Measurements from ENCODE around the gene MED7.

Gene MED7

GRCh38 chr5:157162919-157163510 is 20.4 kb upstream of the MED7 start:
- Histone ChIP-seq H3K4me3 (ENCODE audit: insufficient read length, low read depth) (no peak overlapping the region), H3K9ac (ENCODE audit: insufficient read length, low read depth) (no peak overlapping the region), H3K27me3 (ENCODE audit: insufficient read depth, insufficient read length) (no peaks in the 10 kb centered on the region), H3K36me3 (ENCODE audit: insufficient read depth, insufficient read length, low read length) (no peaks in the 10 kb centered on the region), H3K9me3 (ENCODE audit: insufficient read depth, low read length) (no peaks in the 10 kb centered on the region), H3K4me1 (ENCODE audit: insufficient read depth, insufficient read length) (no peaks in the 10 kb centered on the region)
- TF ChIP-seq ZNF274 (IDR thresholded peaks at IDR 0.05; ENCODE audit: low read depth, low read length) (no peak), SUZ12 (IDR thresholded peaks at IDR 0.05; ENCODE audit: extremely low read depth, insufficient read depth, insufficient read length) (no peak), YY1 (IDR thresholded peaks at IDR 0.05; ENCODE audit: insufficient read depth, insufficient read length) (no peak)
- no peak for DNase-seq (ENCODE audit: low read depth, low spot score)

- no peaks in the 10 kb centered on the region for H3K36me3 ChIP-seq (ENCODE audit: insufficient read depth, insufficient read length, low read length)
- TF ChIP-seq ZNF274 (IDR thresholded peaks at IDR 0.05; ENCODE audit: low read depth, low read length) (no peak), YY1 (IDR thresholded peaks at IDR 0.05; ENCODE audit: insufficient read depth, insufficient read length) (no peak), SUZ12 (IDR thresholded peaks at IDR 0.05; ENCODE audit: extremely low read depth, insufficient read depth, insufficient read length) (no peak)
- H3K9ac ChIP-seq (ENCODE audit: insufficient read length, low read depth): no peak overlapping the region
- no peak for DNase-seq (ENCODE audit: low read depth, low spot score)
- H3K4me1 ChIP-seq (ENCODE audit: insufficient read depth, insufficient read length): no peaks in the 10 kb centered on the region
- no peaks in the 10 kb centered on the region for H3K9me3 ChIP-seq (ENCODE audit: insufficient read depth, low read length)
- no peak overlapping the region for H3K4me3 ChIP-seq (ENCODE audit: insufficient read length, low read depth)
- H3K27me3 ChIP-seq (ENCODE audit: insufficient read depth, insufficient read length): no peaks in the 10 kb centered on the region
Observed at GRCh38 chr5:157161996-157162395, 19.3 kb upstream of the MED7 start.

- Histone ChIP-seq H3K27me3 (ENCODE audit: insufficient read depth, insufficient read length) (no peaks in the 10 kb centered on the region), H3K9me3 (ENCODE audit: insufficient read depth, low read length) (no peaks in the 10 kb centered on the region), H3K4me3 (ENCODE audit: insufficient read length, low read depth) (no peak overlapping the region), H3K36me3 (ENCODE audit: insufficient read depth, insufficient read length, low read length) (no peaks in the 10 kb centered on the region), H3K4me1 (ENCODE audit: insufficient read depth, insufficient read length) (no peaks in the 10 kb centered on the region), H3K9ac (ENCODE audit: insufficient read length, low read depth) (no peak overlapping the region)
- TF ChIP-seq SUZ12 (IDR thresholded peaks at IDR 0.05; ENCODE audit: extremely low read depth, insufficient read depth, insufficient read length) (no peak), YY1 (IDR thresholded peaks at IDR 0.05; ENCODE audit: insufficient read depth, insufficient read length) (no peak), ZNF274 (IDR thresholded peaks at IDR 0.05; ENCODE audit: low read depth, low read length) (no peak)
- DNase-seq (ENCODE audit: low read depth, low spot score): no peak
Observed at GRCh38 chr5:157160001-157160400, 17.3 kb upstream of the MED7 start.

- Histone ChIP-seq H3K9ac (ENCODE audit: insufficient read length, low read depth) (no peak overlapping the region), H3K4me3 (ENCODE audit: insufficient read length, low read depth) (no peak overlapping the region), H3K4me1 (ENCODE audit: insufficient read depth, insufficient read length) (no peaks in the 10 kb centered on the region), H3K36me3 (ENCODE audit: insufficient read depth, insufficient read length, low read length) (no peaks in the 10 kb centered on the region), H3K9me3 (ENCODE audit: insufficient read depth, low read length) (no peaks in the 10 kb centered on the region), H3K27me3 (ENCODE audit: insufficient read depth, insufficient read length) (no peaks in the 10 kb centered on the region)
- DNase-seq (ENCODE audit: low read depth, low spot score): no peak
- TF ChIP-seq YY1 (IDR thresholded peaks at IDR 0.05; ENCODE audit: insufficient read depth, insufficient read length): no peak
- TF ChIP-seq ZNF274 (IDR thresholded peaks at IDR 0.05; ENCODE audit: low read depth, low read length): no peak
- TF ChIP-seq SUZ12 (IDR thresholded peaks at IDR 0.05; ENCODE audit: extremely low read depth, insufficient read depth, insufficient read length): no peak
Observed at GRCh38 chr5:157159209-157159751, 16.6 kb upstream of the MED7 start.

GRCh38 chr5:157157293-157157891 is 14.7 kb upstream of the MED7 start:
- Histone ChIP-seq H3K4me3 (ENCODE audit: insufficient read length, low read depth) (no peak overlapping the region), H3K9ac (ENCODE audit: insufficient read length, low read depth) (no peak overlapping the region), H3K9me3 (ENCODE audit: insufficient read depth, low read length) (no peaks in the 10 kb centered on the region), H3K36me3 (ENCODE audit: insufficient read depth, insufficient read length, low read length) (no peaks in the 10 kb centered on the region), H3K4me1 (ENCODE audit: insufficient read depth, insufficient read length) (no peaks in the 10 kb centered on the region), H3K27me3 (ENCODE audit: insufficient read depth, insufficient read length) (no peaks in the 10 kb centered on the region)
- TF ChIP-seq SUZ12 (IDR thresholded peaks at IDR 0.05; ENCODE audit: extremely low read depth, insufficient read depth, insufficient read length) (no peak), ZNF274 (IDR thresholded peaks at IDR 0.05; ENCODE audit: low read depth, low read length) (no peak), YY1 (IDR thresholded peaks at IDR 0.05; ENCODE audit: insufficient read depth, insufficient read length) (no peak)
- DNase-seq (ENCODE audit: low read depth, low spot score): no peak

- Histone ChIP-seq H3K4me1 (ENCODE audit: insufficient read depth, insufficient read length) (no peaks in the 10 kb centered on the region), H3K27me3 (ENCODE audit: insufficient read depth, insufficient read length) (no peaks in the 10 kb centered on the region), H3K9ac (ENCODE audit: insufficient read length, low read depth) (no peak overlapping the region), H3K9me3 (ENCODE audit: insufficient read depth, low read length) (no peaks in the 10 kb centered on the region), H3K36me3 (ENCODE audit: insufficient read depth, insufficient read length, low read length) (no peaks in the 10 kb centered on the region), H3K4me3 (ENCODE audit: insufficient read length, low read depth) (no peak overlapping the region)
- TF ChIP-seq ZNF274 (IDR thresholded peaks at IDR 0.05; ENCODE audit: low read depth, low read length) (no peak), YY1 (IDR thresholded peaks at IDR 0.05; ENCODE audit: insufficient read depth, insufficient read length) (no peak), SUZ12 (IDR thresholded peaks at IDR 0.05; ENCODE audit: extremely low read depth, insufficient read depth, insufficient read length) (no peak)
- DNase-seq (ENCODE audit: low read depth, low spot score): no peak
Observed at GRCh38 chr5:157155297-157155696, 12.6 kb upstream of the MED7 start.

GRCh38 chr5:157150995-157151394 is 8.3 kb upstream of the MED7 start:
- Histone ChIP-seq H3K36me3 (ENCODE audit: insufficient read depth, insufficient read length, low read length) (no peaks in the 10 kb centered on the region), H3K4me1 (ENCODE audit: insufficient read depth, insufficient read length) (no peaks in the 10 kb centered on the region), H3K4me3 (ENCODE audit: insufficient read length, low read depth) (no peak overlapping the region), H3K9me3 (ENCODE audit: insufficient read depth, low read length) (no peaks in the 10 kb centered on the region), H3K27me3 (ENCODE audit: insufficient read depth, insufficient read length) (no peaks in the 10 kb centered on the region), H3K9ac (ENCODE audit: insufficient read length, low read depth) (no peak overlapping the region)
- no peak for DNase-seq (ENCODE audit: low read depth, low spot score)
- TF ChIP-seq YY1 (IDR thresholded peaks at IDR 0.05; ENCODE audit: insufficient read depth, insufficient read length): no peak
- no peak for TF ChIP-seq ZNF274 (IDR thresholded peaks at IDR 0.05; ENCODE audit: low read depth, low read length)
- no peak for TF ChIP-seq SUZ12 (IDR thresholded peaks at IDR 0.05; ENCODE audit: extremely low read depth, insufficient read depth, insufficient read length)

Measured in NT2/D1 (cell line).